MM.1S (cell line): ENCODE results near the gene SLC44A2.

Source experiments
- DNase-seq: peaks from one replicate; pipeline ENCODE4 v3.0.0-alpha.2; 2015
- H2AFZ ChIP-seq: fragments of 300-600 bp; sonication (generic); 2 replicates; pipeline ENCODE4 v1.6.0; 2016; ENCODE audit warnings: antibody characterized with exemption, low read length
- H3F3A ChIP-seq: fragments of 300-600 bp; sonication (generic); 2 replicates; pipeline ENCODE4 v1.6.1; 2016; ENCODE audit warnings: mild to moderate bottlenecking, antibody characterized with exemption, low read length, moderate library complexity, mixed read lengths; ENCODE audit not compliant: insufficient read depth
- H3K27ac ChIP-seq: fragments of 300-600 bp; sonication (generic); 2 replicates; pipeline ENCODE4 v1.5.1; 2016; ENCODE audit warnings: mild to moderate bottlenecking, low read length
- H3K27me3 ChIP-seq: fragments of 300-600 bp; sonication (generic); replicated peaks from 2 replicates; pipeline ENCODE4 v1.6.0; 2016; ENCODE audit warnings: low read length; ENCODE audit not compliant: insufficient read depth
- H3K36me3 ChIP-seq: fragments of 300-600 bp; sonication (generic); replicated peaks from 2 replicates; pipeline ENCODE4 v1.6.1; 2016; ENCODE audit warnings: mild to moderate bottlenecking, low read length, mixed read lengths; ENCODE audit not compliant: insufficient read depth
- H3K4me1 ChIP-seq: fragments of 300-600 bp; sonication (generic); 2 replicates; pipeline ENCODE4 v1.6.1; 2016; ENCODE audit warnings: low read length, mixed read lengths
- H3K4me2 ChIP-seq: fragments of 300-600 bp; sonication (generic); 2 replicates; pipeline ENCODE4 v1.6.0; 2016; ENCODE audit warnings: low read depth, low read length
- H3K4me3 ChIP-seq: fragments of 300-600 bp; sonication (generic); 2 replicates; pipeline ENCODE4 v1.5.1; 2016; ENCODE audit warnings: low read length, mixed read lengths
- H3K79me2 ChIP-seq: fragments of 300-600 bp; sonication (generic); 2 replicates; pipeline ENCODE4 v1.6.1; 2016; ENCODE audit warnings: mixed run types, low read length, mixed read lengths
- H3K9ac ChIP-seq: fragments of 300-600 bp; sonication (generic); 2 replicates; pipeline ENCODE4 v1.6.1; 2016; ENCODE audit warnings: low read length, mixed read lengths
- H3K9me2 ChIP-seq: fragments of 300-600 bp; sonication (generic); replicated peaks from 2 replicates; pipeline ENCODE4 v1.6.1; 2016; ENCODE audit warnings: mild to moderate bottlenecking, low read length, mixed read lengths; ENCODE audit not compliant: insufficient read depth
- H3K9me3 ChIP-seq: fragments of 300-600 bp; sonication (generic); replicated peaks from 2 replicates; pipeline ENCODE4 v1.6.1; 2016; ENCODE audit warnings: mild to moderate bottlenecking, low read length, mixed read lengths; ENCODE audit not compliant: insufficient read depth
- H4K20me1 ChIP-seq: fragments of 300-600 bp; sonication (generic); 2 replicates; pipeline ENCODE4 v1.6.1; 2016; ENCODE audit warnings: mild to moderate bottlenecking, low read length, moderate library complexity, mixed read lengths; ENCODE audit not compliant: insufficient read depth
- CTCF ChIP-seq: fragments of 300-600 bp; sonication (generic); IDR thresholded peaks from 2 replicates; pipeline ENCODE4 v1.5.1; 2016; ENCODE audit warnings: antibody characterized with exemption, low read length, mixed read lengths
- EZH2 ChIP-seq: fragments of 300-600 bp; sonication (generic); optimal IDR thresholded peaks from 2 replicates; pipeline ENCODE3; 2017; ENCODE audit warnings: low read depth, mild to moderate bottlenecking, antibody characterized with exemption, low read length, mixed read lengths
- EZH2phosphoT487 ChIP-seq: fragments of 300-600 bp; sonication (generic); IDR thresholded peaks from 2 replicates; pipeline ENCODE4 v1.6.1; 2018; ENCODE audit warnings: antibody characterized with exemption, low read length

Gene SLC44A2

DNA sequence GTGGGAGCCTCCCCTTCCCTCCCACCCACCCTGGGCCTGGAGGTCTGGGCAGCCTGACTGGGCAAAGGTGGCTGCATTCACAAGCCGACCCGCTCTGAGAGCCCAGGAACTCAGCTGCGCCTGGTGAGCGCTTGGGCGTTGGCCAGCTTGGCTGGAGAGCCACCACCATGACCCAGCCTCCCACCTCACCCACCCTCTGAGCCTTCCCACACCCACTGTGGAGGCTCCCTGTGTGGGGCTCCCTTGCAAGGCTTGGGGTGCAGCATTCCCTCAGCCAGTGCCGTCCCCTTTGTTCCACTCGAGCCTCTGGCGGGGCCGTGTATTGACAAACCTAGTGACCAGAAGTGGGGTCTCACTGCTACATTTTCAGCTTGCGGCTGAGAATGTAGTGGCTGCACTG lies 60.8 kb downstream of the SLC44A2 start:
- H3K79me2 ChIP-seq, result peaks cover 48% of the 10 kb centered on the region
- no peaks in the 10 kb centered on the region; the same call in 1 of the 2 replicates for H3F3A ChIP-seq
- TF ChIP-seq EZH2phosphoT487, result no peak
- TF ChIP-seq EZH2, result no peak
- no peaks in the 10 kb centered on the region for H3K4me1 ChIP-seq
- H2AFZ ChIP-seq, result no peak overlapping the region
- no peak for DNase-seq
- H3K4me2 ChIP-seq, result no peak overlapping the region
- H3K27ac ChIP-seq, result no peak overlapping the region
- no peaks in the 10 kb centered on the region for H3K27me3 ChIP-seq
- no peak overlapping the region for H3K9ac ChIP-seq
- H3K4me3 ChIP-seq, result no peak overlapping the region
- H3K9me2 ChIP-seq, result no peaks in the 10 kb centered on the region
- H3K36me3 ChIP-seq, result peaks cover 30% of the 10 kb centered on the region
- H3K9me3 ChIP-seq, result no peaks in the 10 kb centered on the region
- peaks cover 4% of the 10 kb centered on the region; the same call in 1 of the 2 replicates for H4K20me1 ChIP-seq

- Histone ChIP-seq H3K9ac (no peak overlapping the region), H2AFZ (no peak overlapping the region), H3K9me3 (no peaks in the 10 kb centered on the region), H3K36me3 (peaks cover 30% of the 10 kb centered on the region), H3K27ac (no peak overlapping the region), H3F3A (no peaks in the 10 kb centered on the region; the same call in 1 of the 2 replicates), H3K4me3 (no peak overlapping the region), H4K20me1 (peaks cover 4% of the 10 kb centered on the region; the same call in 1 of the 2 replicates), H3K27me3 (no peaks in the 10 kb centered on the region), H3K79me2 (peaks cover 45% of the 10 kb centered on the region), H3K9me2 (no peaks in the 10 kb centered on the region), H3K4me2 (no peak overlapping the region), H3K4me1 (no peaks in the 10 kb centered on the region)
- no peak for TF ChIP-seq EZH2phosphoT487
- no peak for TF ChIP-seq EZH2
- DNase-seq, result no peak
These were observed 61.5 kb downstream of the SLC44A2 start for GRCh38 chr19:10686661-10687517.

GRCh38 chr19:10687518-10688288 lies 62.4 kb downstream of the SLC44A2 start:
- Histone ChIP-seq H3K9ac (no peak overlapping the region), H3F3A (no peaks in the 10 kb centered on the region; the same call in 1 of the 2 replicates), H4K20me1 (peaks cover 6% of the 10 kb centered on the region; the same call in 1 of the 2 replicates), H3K9me3 (no peaks in the 10 kb centered on the region), H3K36me3 (peaks cover 30% of the 10 kb centered on the region), H3K4me3 (no peak overlapping the region), H3K27me3 (no peaks in the 10 kb centered on the region), H3K79me2 (peaks cover 37% of the 10 kb centered on the region), H3K4me1 (no peaks in the 10 kb centered on the region), H3K4me2 (no peak overlapping the region), H2AFZ (no peak overlapping the region), H3K27ac (no peak overlapping the region), H3K9me2 (no peaks in the 10 kb centered on the region)
- DNase-seq, result no peak
- no peak for TF ChIP-seq EZH2phosphoT487

DNA sequence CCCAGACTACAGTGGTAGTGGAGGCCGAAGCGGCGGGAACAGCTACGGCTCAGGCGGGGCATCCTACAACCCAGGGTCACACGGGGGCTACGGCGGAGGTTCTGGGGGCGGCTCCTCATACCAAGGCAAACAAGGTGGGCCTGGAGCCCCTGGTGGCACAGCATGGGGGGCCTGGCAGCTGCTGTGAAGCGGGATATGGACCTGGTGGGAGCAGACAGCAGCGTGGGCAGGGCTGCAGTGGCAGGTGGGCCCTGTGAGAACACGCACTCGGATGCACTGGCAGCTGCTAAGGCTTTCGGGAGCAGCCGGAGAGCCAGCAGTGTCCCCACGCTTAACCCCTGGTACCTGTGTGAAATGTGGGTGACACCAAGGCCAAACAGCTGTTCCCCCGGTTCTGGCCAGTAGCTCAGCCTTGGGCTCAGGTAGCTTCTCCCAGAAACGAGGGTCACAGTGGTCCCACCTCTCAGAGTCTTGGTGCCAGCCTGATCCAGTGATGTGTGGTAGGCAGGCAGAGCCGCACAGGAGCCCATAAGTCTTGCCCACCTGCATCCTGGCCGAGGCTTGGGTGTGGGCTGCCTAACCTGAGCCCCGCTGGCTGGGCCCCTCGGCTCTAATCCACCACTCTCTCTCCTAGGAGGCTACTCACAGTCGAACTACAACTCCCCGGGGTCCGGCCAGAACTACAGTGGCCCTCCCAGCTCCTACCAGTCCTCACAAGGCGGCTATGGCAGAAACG lies 63.4 kb downstream of the SLC44A2 start:
- H3K4me3 ChIP-seq, result no peak overlapping the region
- H3K36me3 ChIP-seq, result peaks cover 21% of the 10 kb centered on the region
- H3K27me3 ChIP-seq, result no peaks in the 10 kb centered on the region
- H3K9me3 ChIP-seq, result no peaks in the 10 kb centered on the region
- H3F3A ChIP-seq, result no peaks in the 10 kb centered on the region; the same call in 1 of the 2 replicates
- DNase-seq, result no peak
- no peak overlapping the region for H3K9ac ChIP-seq
- H3K4me1 ChIP-seq, result no peaks in the 10 kb centered on the region
- H3K27ac ChIP-seq, result no peak overlapping the region
- peaks cover 28% of the 10 kb centered on the region for H3K79me2 ChIP-seq
- peaks cover 7% of the 10 kb centered on the region; the same call in 1 of the 2 replicates for H4K20me1 ChIP-seq
- no peak overlapping the region for H3K4me2 ChIP-seq
- no peak overlapping the region for H2AFZ ChIP-seq
- H3K9me2 ChIP-seq, result no peaks in the 10 kb centered on the region
- TF ChIP-seq EZH2 (no peak), CTCF (no peak), EZH2phosphoT487 (no peak)
